ENCODE results near the gene TRIP6. TPM values are rescaled to one million over a fixed set of nuclear protein-coding genes. Genes with fewer than 3 reads are reported as not detected.
"Not testable (repeated sequence)": the region's sequence is repeated elsewhere in the genome, so short reads cannot be mapped to it uniquely, and the experiment has no call there.

Gene TRIP6
- total RNA-seq, 3 donors from 2014 or later = 44.9 to 47.7 (median 45.4) TPM

DNA sequence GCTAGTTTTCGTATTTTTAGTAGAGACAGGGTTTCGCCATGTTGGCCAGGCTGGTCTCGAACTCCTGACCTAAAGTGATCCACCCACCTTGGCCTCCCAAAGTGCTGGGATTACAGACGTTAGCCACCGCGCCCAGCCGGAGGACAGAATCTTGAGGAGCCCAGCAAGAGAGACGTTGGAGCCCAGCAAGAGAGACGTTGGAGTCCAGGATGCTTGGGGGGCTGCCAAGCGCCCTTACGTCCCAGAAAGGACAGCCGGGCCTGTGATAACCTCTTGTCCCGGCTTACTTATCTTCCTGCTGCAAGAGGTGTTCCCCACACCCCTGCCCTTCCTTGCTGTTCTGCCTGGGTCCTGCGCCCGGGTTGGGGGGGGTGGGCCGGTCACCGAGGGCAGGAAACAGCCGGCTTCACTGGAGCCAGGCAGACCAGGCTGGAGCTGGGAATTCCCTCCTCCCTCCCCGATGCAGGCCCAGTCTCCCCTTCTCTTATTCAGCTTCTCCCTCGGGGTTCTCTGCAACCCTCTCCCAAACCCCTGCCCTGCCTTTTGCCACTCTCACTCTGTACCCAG is 38.0 kb upstream of the TRIP6 start:
- H3K4me1 Mint-ChIP-seq (ENCODE audit: low read depth) = peaks cover 17% of the 10 kb centered on the region
- DNase-seq = no peak
- ATAC-seq = no peak
- H3K36me3 Mint-ChIP-seq (ENCODE audit: insufficient read depth) = no peaks in the 10 kb centered on the region
- H3K9me3 Mint-ChIP-seq = no peaks in the 10 kb centered on the region
- peaks cover 37% of the 10 kb centered on the region for H3K27me3 Mint-ChIP-seq (ENCODE audit: low read depth)
- no peak overlapping the region for H3K4me3 Mint-ChIP-seq

DNA sequence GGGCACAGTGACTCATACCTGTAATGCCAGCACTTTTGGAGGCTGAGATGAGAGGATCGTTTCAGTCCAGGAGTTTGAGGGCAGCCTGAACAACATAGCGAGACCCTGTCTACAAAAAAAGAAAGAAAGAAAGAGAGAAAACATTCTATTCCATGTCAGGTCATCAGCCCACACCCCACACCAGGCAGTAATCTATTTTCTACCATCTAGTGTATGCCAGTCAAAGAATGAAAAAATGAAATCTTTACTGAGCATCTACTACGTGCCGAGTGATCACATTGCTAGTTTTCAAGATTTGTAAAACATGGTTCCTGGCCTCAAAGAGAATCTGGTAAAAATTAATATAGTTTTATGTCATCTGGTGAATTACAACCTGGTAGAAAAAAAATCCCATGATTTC is 36.8 kb upstream of the TRIP6 start:
- no peak for DNase-seq
- no peak for ATAC-seq
- H3K36me3 Mint-ChIP-seq (ENCODE audit: insufficient read depth) = no peaks in the 10 kb centered on the region
- H3K4me3 Mint-ChIP-seq = no peak overlapping the region
- peaks cover 17% of the 10 kb centered on the region for H3K4me1 Mint-ChIP-seq (ENCODE audit: low read depth)
- no peaks in the 10 kb centered on the region for H3K9me3 Mint-ChIP-seq
- H3K27me3 Mint-ChIP-seq (ENCODE audit: low read depth) = peaks cover 30% of the 10 kb centered on the region

DNA sequence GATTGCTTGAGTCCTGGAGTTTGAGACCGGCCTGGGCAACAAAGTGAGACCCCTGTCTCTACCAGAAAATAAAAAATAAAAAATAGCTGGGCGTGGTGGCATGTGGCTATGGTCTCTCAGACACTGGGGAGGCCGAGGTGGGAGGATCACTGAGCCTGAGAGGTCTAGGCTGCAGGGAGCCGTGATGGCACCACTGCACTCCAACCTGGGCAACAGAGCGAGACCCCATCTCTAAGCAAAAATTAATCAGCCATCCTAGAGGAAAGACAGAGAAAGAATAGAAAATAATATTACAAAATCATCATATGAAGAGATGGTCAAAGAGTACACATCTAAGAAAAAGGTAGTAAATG is 34.9 kb upstream of the TRIP6 start:
- no peak for ATAC-seq
- no peak for DNase-seq
- Mint-ChIP-seq H3K36me3 (ENCODE audit: insufficient read depth) (no peaks in the 10 kb centered on the region), H3K9me3 (no peaks in the 10 kb centered on the region), H3K4me1 (ENCODE audit: low read depth) (peaks cover 19% of the 10 kb centered on the region), H3K4me3 (no peak overlapping the region), H3K27me3 (ENCODE audit: low read depth) (peaks cover 16% of the 10 kb centered on the region)

DNA sequence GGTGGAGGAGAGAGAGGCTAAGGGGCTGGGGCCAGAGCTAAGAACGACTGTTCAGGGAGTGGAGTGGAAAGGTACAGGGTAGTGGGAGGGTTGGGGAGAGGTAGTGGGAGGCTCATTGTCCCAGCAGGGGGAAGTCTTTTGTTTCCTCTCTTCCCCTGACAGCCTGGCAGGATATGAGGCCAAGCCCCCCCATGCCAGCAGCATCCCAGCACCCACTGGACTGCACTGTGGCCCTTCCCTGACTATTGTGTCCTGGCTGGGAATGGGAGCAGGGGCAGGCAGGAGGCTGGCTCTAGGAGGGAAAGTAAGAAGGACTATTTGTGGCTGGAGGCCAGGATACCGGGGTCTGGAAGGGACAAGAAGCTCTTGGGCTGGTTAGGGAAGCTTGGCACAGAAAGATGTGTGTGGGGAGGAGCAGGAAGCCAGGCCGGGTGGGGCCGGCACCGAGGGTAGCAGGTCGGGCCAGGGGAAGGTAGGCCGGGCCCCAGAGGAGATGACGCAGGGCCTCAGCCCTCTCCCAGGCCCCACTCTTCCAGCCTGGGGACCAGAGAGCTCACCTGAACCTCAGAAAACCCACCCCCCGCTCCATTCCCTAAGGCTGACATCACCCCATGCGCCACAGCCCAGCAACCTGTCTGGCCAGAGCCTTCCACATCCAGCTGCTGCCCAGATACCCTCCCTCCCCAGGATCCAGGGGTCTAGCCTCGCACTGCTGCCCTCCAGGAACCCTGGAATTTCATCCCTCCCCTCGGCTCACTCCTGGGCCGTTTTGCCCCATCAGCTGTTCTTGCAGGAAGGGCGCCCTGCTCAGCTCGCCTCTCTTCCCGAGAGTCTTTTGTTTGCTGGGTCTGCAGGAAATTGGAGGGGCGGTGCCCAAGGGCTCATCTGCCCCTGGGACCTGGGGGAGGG is 31.0 kb upstream of the TRIP6 start:
- Mint-ChIP-seq H3K9me3 (no peaks in the 10 kb centered on the region), H3K4me3 (peak overlapping the region; percentile 2), H3K36me3 (ENCODE audit: insufficient read depth) (peaks cover 2% of the 10 kb centered on the region), H3K4me1 (ENCODE audit: low read depth) (peaks cover 13% of the 10 kb centered on the region), H3K27me3 (ENCODE audit: low read depth) (no peaks in the 10 kb centered on the region)
- DNase-seq (no peak), ATAC-seq (no peak)

DNA sequence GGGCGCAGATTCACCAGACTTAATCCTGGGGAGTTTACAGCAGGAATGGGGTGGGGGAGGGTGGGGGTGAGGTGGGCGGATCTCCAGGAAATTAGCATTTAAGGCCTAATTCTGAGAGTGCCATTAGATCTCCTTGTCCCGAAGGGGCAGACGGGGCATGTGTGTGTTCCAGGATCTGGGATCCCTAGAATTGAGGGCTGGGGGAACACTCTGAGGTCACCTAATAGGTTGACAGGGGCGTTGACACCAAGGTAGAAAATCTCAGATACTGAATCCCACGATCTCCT is 30.4 kb upstream of the TRIP6 start:
- Mint-ChIP-seq H3K9me3 (no peaks in the 10 kb centered on the region), H3K4me3 (peak overlapping the region; percentile 82), H3K4me1 (ENCODE audit: low read depth) (peaks cover 13% of the 10 kb centered on the region), H3K36me3 (ENCODE audit: insufficient read depth) (peaks cover 2% of the 10 kb centered on the region), H3K27me3 (ENCODE audit: low read depth) (no peaks in the 10 kb centered on the region)
- ATAC-seq = no peak
- no peak for DNase-seq

DNA sequence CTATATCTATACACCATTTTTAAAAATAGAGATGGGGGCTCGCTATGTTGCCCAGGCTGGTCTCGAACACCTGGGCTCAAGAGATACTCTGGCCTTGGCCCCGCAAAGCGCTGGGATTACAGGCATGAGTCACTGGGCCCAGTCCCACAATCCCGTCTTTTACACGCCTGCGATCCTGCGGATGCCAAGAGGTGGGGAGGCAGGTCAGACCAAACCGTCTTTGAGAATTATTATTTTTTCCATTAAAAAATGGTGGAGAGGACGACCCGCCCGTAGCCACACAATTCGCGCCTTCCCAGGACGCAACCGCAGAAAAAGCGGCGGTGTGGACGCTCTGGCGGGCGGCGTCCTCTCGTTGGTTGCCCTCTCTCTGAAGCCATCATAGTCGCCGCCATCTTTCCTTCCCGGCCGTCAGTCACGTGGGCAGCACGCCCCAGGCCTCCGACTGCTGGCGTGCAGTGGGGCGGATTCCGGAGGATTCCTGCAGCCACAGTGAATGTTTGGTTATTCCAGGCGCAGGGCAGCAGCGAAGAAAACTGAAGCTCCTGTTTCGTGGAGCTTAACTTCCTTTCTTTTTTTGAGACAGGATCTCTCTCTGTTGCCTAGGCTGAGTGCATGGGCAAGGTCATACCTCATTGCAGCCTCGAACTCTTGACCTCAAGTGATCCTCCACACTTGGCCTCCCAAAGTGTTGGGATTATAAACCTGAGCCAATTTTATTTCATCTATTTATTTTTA is 29.9 kb upstream of the TRIP6 start:
- ATAC-seq (peak; percentile 97 to 99), DNase-seq (peak; percentile 78)
- peaks cover 2% of the 10 kb centered on the region for H3K36me3 Mint-ChIP-seq (ENCODE audit: insufficient read depth)
- peak overlapping the region; percentile 82 for H3K4me3 Mint-ChIP-seq
- H3K27me3 Mint-ChIP-seq (ENCODE audit: low read depth) = no peaks in the 10 kb centered on the region
- peaks cover 13% of the 10 kb centered on the region for H3K4me1 Mint-ChIP-seq (ENCODE audit: low read depth)
- no peaks in the 10 kb centered on the region for H3K9me3 Mint-ChIP-seq

DNA sequence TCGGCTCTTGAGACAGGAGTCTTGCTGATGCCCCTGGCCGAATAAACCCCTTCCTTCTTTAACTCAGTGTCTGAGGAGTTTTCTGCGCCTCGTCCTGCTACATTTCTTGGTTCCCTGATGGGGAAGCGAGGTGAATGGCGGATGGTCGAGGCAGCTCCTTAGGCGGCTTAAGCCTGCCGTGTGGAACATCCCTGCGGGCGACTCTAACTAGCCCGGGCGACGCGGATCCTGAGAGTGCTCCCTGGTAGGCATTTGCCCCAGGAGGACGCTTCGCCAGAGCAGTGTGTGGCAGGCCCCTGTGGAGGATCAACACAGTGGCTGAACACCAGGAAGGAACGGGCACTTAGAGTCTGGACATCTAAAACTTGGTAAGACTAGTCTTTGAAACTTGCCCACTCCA is 27.8 kb upstream of the TRIP6 start:
- H3K27me3 Mint-ChIP-seq (ENCODE audit: low read depth) = no peaks in the 10 kb centered on the region
- peaks cover 13% of the 10 kb centered on the region for H3K4me1 Mint-ChIP-seq (ENCODE audit: low read depth)
- ATAC-seq (no peak), DNase-seq (no peak)
- no peaks in the 10 kb centered on the region for H3K9me3 Mint-ChIP-seq
- peaks cover 2% of the 10 kb centered on the region for H3K36me3 Mint-ChIP-seq (ENCODE audit: insufficient read depth)
- no peak overlapping the region for H3K4me3 Mint-ChIP-seq

DNA sequence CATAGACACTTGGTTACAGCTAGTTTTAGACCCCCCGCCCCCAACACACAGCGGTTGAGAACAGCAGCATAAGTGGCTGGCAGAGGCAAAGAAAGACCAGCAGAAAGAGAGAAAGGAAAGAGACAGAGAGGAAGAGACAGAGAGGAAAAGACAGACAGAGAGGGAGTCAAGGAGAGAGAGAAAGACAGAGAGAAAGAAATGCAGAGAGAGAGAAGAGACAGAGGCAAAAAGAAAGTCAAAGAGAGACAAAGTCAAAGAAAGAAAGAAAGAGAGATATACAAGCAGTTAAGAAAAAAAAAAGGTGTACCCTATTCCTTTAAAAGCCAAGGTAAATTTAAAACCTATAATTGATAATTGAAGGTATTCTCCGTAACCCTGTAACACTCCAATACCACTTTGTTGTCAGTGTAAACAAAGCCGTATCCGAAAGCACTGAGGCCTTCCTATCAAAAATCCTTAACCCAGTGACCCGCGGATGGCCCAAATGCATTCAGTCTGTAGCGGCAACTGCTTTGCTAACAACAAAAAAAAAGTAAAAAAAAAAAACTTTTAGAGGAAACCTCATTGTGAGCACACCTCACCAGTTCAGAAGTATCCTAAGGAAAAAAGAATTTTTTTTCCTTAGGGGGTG is 26.6 kb upstream of the TRIP6 start:
- Mint-ChIP-seq H3K36me3 (ENCODE audit: insufficient read depth) (peaks cover 2% of the 10 kb centered on the region), H3K9me3 (no peaks in the 10 kb centered on the region), H3K4me1 (ENCODE audit: low read depth) (peaks cover 12% of the 10 kb centered on the region), H3K4me3 (no peak overlapping the region), H3K27me3 (ENCODE audit: low read depth) (no peaks in the 10 kb centered on the region)
- DNase-seq (no peak), ATAC-seq (no peak)

DNA sequence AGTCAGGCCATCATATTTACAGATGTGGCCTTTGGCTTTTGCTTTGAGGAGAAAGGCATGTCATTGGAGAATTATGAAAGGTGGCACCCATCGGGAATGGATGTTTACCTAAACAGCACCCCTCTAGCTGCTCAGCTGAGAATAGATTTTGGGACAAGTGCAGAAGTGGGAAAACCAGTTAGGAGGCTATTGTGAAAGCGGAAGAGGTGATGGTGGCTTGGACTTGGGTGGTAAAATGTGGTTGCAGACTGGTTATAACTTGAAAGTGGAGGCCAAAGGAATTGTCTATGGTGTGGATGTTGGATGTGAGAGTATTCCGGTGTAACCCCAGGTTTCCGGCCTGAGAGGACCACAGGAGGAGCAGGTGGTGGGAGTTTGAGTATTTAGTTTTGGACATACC is 19.8 kb upstream of the TRIP6 start:
- peaks cover 3% of the 10 kb centered on the region for H3K36me3 Mint-ChIP-seq (ENCODE audit: insufficient read depth)
- ATAC-seq (no peak), DNase-seq (no peak)
- H3K4me1 Mint-ChIP-seq (ENCODE audit: low read depth) = peaks cover 3% of the 10 kb centered on the region
- no peaks in the 10 kb centered on the region for H3K9me3 Mint-ChIP-seq
- no peak overlapping the region for H3K4me3 Mint-ChIP-seq
- no peaks in the 10 kb centered on the region for H3K27me3 Mint-ChIP-seq (ENCODE audit: low read depth)

DNA sequence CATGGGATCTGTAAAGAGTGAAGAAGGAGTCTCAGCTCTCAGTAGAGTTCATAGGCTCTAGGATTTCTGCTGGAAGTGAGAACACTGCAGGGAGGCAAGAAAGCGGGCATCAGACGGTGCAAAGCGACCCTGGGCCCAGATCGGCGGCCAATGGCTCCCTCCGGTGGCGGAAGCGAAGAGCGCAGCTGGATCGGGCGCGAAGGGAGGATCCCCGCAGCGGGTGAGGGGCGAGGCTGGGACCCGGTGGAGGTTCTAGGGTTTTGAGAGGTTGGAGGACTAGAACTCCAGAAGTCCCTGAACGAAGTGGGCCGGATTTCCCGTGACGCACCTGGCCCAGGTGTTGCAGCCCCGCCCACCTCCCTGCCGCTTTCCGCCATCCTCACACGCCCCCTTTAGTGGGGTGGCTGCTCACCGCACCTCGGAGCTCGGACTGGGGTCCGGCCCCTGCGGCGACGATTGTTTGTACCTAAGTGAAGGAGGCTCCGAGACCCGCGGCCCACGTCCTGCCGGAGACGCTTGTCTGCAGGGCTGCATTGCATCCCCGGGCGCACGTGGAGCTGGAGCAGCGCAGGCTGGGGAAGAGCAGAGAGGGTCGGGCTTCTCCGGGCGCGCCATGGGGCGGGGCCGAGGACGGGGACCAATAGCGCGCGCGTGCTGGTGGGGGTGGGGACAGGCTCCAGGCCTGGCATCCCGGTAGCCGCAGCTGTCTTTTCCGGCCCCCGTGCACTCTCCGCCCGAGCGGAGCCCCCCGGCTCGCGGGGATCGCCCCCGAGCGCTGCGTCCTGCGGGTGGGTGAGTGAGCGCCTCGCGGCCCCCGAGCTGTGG is 14.9 kb upstream of the TRIP6 start, which contains the start of gene SLC12A9:
Gene SLC12A9 (plus strand): TSS at position 666 of the 825 bp plus-strand sequence. CDS start 1,485 bp downstream, outside the sequence.
- ATAC-seq = peak; percentile 98 to 99
- H3K36me3 Mint-ChIP-seq (ENCODE audit: insufficient read depth) = peaks cover 6% of the 10 kb centered on the region
- H3K4me3 Mint-ChIP-seq = peak within 1 kb of the TSS; percentile 81

DNA sequence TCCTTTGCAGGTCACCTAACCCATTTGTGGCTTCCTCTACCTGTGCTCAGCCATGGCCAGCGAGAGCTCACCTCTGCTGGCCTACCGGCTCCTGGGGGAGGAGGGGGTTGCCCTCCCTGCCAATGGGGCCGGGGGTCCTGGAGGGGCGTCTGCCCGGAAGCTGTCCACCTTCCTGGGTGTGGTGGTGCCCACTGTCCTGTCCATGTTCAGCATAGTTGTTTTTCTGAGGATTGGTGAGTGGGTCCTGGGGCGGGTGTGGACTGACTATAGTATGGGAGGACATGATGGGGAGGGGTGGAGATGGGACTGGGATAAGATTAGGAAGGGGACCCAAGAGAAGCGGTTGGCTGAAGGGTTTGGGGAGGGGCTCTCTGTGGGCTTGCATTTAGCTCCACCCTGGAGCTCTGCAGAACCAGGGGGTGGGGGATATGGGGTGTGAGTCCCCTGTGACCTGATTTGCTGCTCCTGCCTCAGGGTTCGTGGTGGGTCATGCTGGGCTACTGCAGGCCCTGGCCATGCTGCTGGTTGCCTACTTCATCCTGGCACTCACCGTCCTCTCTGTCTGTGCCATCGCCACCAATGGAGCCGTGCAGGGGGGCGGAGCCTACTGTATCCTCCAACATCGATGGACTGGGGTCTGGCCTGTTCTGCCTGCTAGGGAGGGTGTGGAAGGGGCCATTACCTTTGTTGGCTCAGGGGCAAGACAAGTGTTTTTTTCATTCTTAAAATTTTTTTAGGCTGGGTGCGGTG is 12.9 kb upstream of the TRIP6 start:
- no peak overlapping the region for H3K4me3 Mint-ChIP-seq
- no peak for DNase-seq
- H3K9me3 Mint-ChIP-seq = no peaks in the 10 kb centered on the region
- peaks cover 8% of the 10 kb centered on the region for H3K36me3 Mint-ChIP-seq (ENCODE audit: insufficient read depth)
- H3K27me3 Mint-ChIP-seq (ENCODE audit: low read depth) = no peaks in the 10 kb centered on the region
- peaks cover 12% of the 10 kb centered on the region for H3K4me1 Mint-ChIP-seq (ENCODE audit: low read depth)
- no peak for ATAC-seq

More for the DNA sequence above, 14.9 kb upstream of the TRIP6 start, which contains the start of gene SLC12A9:
- peaks cover 12% of the 10 kb centered on the region for H3K4me1 Mint-ChIP-seq (ENCODE audit: low read depth)
- H3K9me3 Mint-ChIP-seq = no peaks in the 10 kb centered on the region
- DNase-seq = peak; percentile 82
- no peaks in the 10 kb centered on the region for H3K27me3 Mint-ChIP-seq (ENCODE audit: low read depth)

DNA sequence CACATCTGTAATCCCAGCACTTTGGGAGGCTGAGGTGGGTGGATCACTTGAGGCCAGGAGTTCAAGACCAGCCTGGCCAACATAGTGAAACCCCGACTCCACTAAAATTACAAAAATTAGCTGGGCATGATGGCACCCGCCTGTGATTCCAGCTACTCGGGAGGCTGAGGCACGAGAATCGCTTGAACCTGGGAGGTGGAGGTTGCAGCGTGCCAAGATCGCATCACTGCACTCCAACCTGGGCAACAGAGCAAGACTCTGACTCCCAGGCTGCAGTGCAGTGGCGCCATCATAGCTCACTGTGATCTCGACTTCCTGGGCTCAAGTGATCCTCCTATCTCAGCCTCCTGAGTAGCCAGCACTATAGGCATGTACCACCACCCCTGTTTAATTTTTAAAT is 12.3 kb upstream of the TRIP6 start:
- not testable (repeated sequence) for H3K4me3 Mint-ChIP-seq; ATAC-seq; H3K9me3 Mint-ChIP-seq; DNase-seq; H3K27me3 Mint-ChIP-seq (ENCODE audit: low read depth)
- H3K36me3 Mint-ChIP-seq (ENCODE audit: insufficient read depth) = peaks cover 11% of the 10 kb centered on the region
- peaks cover 12% of the 10 kb centered on the region for H3K4me1 Mint-ChIP-seq (ENCODE audit: low read depth)

DNA sequence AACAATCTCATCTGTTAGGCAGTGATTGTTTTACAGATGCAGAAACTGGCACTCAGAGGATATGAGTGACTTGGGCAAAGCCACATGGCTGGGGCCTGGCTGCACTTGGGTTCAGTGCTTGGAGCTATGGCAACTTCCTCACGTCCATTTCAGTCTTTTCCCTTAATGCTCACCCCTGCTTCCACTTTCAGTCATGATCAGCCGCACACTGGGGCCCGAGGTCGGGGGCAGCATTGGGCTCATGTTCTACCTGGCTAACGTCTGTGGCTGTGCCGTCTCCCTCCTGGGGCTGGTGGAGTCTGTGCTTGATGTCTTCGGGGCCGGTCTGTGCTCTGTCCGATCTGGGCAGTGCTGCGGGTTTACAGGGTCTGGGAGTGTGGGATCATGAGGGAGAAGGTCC is 11.7 kb upstream of the TRIP6 start:
- H3K9me3 Mint-ChIP-seq = no peaks in the 10 kb centered on the region
- peaks cover 17% of the 10 kb centered on the region for H3K36me3 Mint-ChIP-seq (ENCODE audit: insufficient read depth)
- no peaks in the 10 kb centered on the region for H3K27me3 Mint-ChIP-seq (ENCODE audit: low read depth)
- peaks cover 12% of the 10 kb centered on the region for H3K4me1 Mint-ChIP-seq (ENCODE audit: low read depth)
- ATAC-seq (no peak), DNase-seq (no peak)
- no peak overlapping the region for H3K4me3 Mint-ChIP-seq

All from activated T-cell treated with anti-CD3 and anti-CD28 coated beads, Interleukin-2, amount 50 U/mL, for 4 hours (primary cell).